ENCODE results near the gene MOB3A. TPM values are rescaled to one million over a fixed set of nuclear protein-coding genes. Genes with fewer than 3 reads are reported as not detected.

The MOB3A gene
- total and polyA plus RNA-seq, 2 experiments from 2014 or later: 53.1 to 53.7 TPM

- DNase-seq: no peak
- Histone ChIP-seq H4K20me1 (ENCODE audit: insufficient read depth) (no peaks in the 10 kb centered on the region), H3K9me2 (ENCODE audit: insufficient read depth) (no peaks in the 10 kb centered on the region), H3K36me3 (ENCODE audit: low read depth) (peaks cover 15% of the 10 kb centered on the region), H3K79me2 (ENCODE audit: insufficient read depth) (0 out of 2 replicates have a peak, but pooled peaks cover 3% of the 10 kb centered on the region), H3K4me3 (no peak overlapping the region), H3K4me1 (ENCODE audit: insufficient read depth) (peaks cover 4% of the 10 kb centered on the region; the same call in 1 of the 2 replicates), H3K27ac (no peak overlapping the region), H3F3A (ENCODE audit: insufficient read depth) (no peaks in the 10 kb centered on the region), H2AFZ (no peak overlapping the region), H3K9me3 (ENCODE audit: low read depth) (no peaks in the 10 kb centered on the region), H3K27me3 (replicated peaks; ENCODE audit: insufficient read depth) (no peaks in the 10 kb centered on the region), H3K9ac (no peak overlapping the region), H3K4me2 (ENCODE audit: unreplicated experiment) (no peak overlapping the region)
- no peak for TF ChIP-seq EZH2 (IDR thresholded peaks at IDR 0.05; ENCODE audit: insufficient read depth, poor library complexity, severe bottlenecking)
- no peak for TF ChIP-seq EZH2phosphoT487 (IDR thresholded peaks at IDR 0.05; ENCODE audit: insufficient read depth, low read depth)
- in situ Hi-C loops (cut with MboI): no loop called here
- WGBS, 2 experiments (ENCODE audit: low coverage in 1 of 2, low lambda C conversion rate in 2 of 2, missing lambda C conversion rate in 2 of 2): 96 to 98% methylated on average over 25 of the region's 25 CpGs
These were observed 19.2 kb upstream of the MOB3A start for GRCh38 chr19:2115324-2115723.

- Histone ChIP-seq H4K20me1 (ENCODE audit: insufficient read depth) (no peaks in the 10 kb centered on the region), H3K27me3 (replicated peaks; ENCODE audit: insufficient read depth) (no peaks in the 10 kb centered on the region), H3K4me1 (ENCODE audit: insufficient read depth) (peaks cover 4% of the 10 kb centered on the region; the same call in 1 of the 2 replicates), H3K27ac (no peak overlapping the region), H3K9me2 (ENCODE audit: insufficient read depth) (no peaks in the 10 kb centered on the region), H3K79me2 (ENCODE audit: insufficient read depth) (0 out of 2 replicates have a peak, but pooled peaks cover 3% of the 10 kb centered on the region), H3K4me3 (no peak overlapping the region), H3K36me3 (ENCODE audit: low read depth) (peaks cover 15% of the 10 kb centered on the region), H3K9ac (no peak overlapping the region), H3K9me3 (ENCODE audit: low read depth) (no peaks in the 10 kb centered on the region), H2AFZ (no peak overlapping the region), H3K4me2 (ENCODE audit: unreplicated experiment) (no peak overlapping the region), H3F3A (ENCODE audit: insufficient read depth) (no peaks in the 10 kb centered on the region)
- WGBS, 2 experiments (ENCODE audit: low coverage in 1 of 2, low lambda C conversion rate in 2 of 2, missing lambda C conversion rate in 2 of 2): 89 to 93% methylated on average over 20 to 21 of the region's 21 CpGs
- TF ChIP-seq EZH2phosphoT487 (IDR thresholded peaks at IDR 0.05; ENCODE audit: insufficient read depth, low read depth): no peak
- TF ChIP-seq EZH2 (IDR thresholded peaks at IDR 0.05; ENCODE audit: insufficient read depth, poor library complexity, severe bottlenecking): no peak
- no peak for DNase-seq
- in situ Hi-C loops (cut with MboI): no loop called here
These were observed 18.7 kb upstream of the MOB3A start for GRCh38 chr19:2114821-2115220.

- in situ Hi-C loops (cut with MboI): no loop called here
- H2AFZ ChIP-seq: no peak overlapping the region
- DNase-seq: no peak
- no peak overlapping the region for H3K27ac ChIP-seq
- no peak overlapping the region for H3K9ac ChIP-seq
- H3K4me2 ChIP-seq (ENCODE audit: unreplicated experiment): no peak overlapping the region
- H3K4me3 ChIP-seq: no peak overlapping the region
- no peaks in the 10 kb centered on the region for H4K20me1 ChIP-seq (ENCODE audit: insufficient read depth)
- 0 out of 2 replicates have a peak, but pooled peaks cover 3% of the 10 kb centered on the region for H3K79me2 ChIP-seq (ENCODE audit: insufficient read depth)
- WGBS, 2 experiments (ENCODE audit: low coverage in 1 of 2, low lambda C conversion rate in 2 of 2, missing lambda C conversion rate in 2 of 2): 83 to 85% methylated on average over 9 of the region's 9 CpGs
- H3K9me3 ChIP-seq (ENCODE audit: low read depth): no peaks in the 10 kb centered on the region
- H3K4me1 ChIP-seq (ENCODE audit: insufficient read depth): peaks cover 4% of the 10 kb centered on the region; the same call in 1 of the 2 replicates
- no peaks in the 10 kb centered on the region for H3K27me3 ChIP-seq (replicated peaks; ENCODE audit: insufficient read depth)
- TF ChIP-seq EZH2phosphoT487 (IDR thresholded peaks at IDR 0.05; ENCODE audit: insufficient read depth, low read depth): no peak
- TF ChIP-seq EZH2 (IDR thresholded peaks at IDR 0.05; ENCODE audit: insufficient read depth, poor library complexity, severe bottlenecking): no peak
- no peaks in the 10 kb centered on the region for H3K9me2 ChIP-seq (ENCODE audit: insufficient read depth)
- H3F3A ChIP-seq (ENCODE audit: insufficient read depth): no peaks in the 10 kb centered on the region
- H3K36me3 ChIP-seq (ENCODE audit: low read depth): peaks cover 15% of the 10 kb centered on the region
These were observed 18.1 kb upstream of the MOB3A start for GRCh38 chr19:2114218-2114617.

GRCh38 chr19:2113439-2114211 is 17.5 kb upstream of the MOB3A start:
- Histone ChIP-seq H3K79me2 (ENCODE audit: insufficient read depth) (0 out of 2 replicates have a peak, but pooled peaks cover 3% of the 10 kb centered on the region), H2AFZ (no peak overlapping the region), H3K9ac (no peak overlapping the region), H3F3A (ENCODE audit: insufficient read depth) (no peaks in the 10 kb centered on the region), H3K27me3 (replicated peaks; ENCODE audit: insufficient read depth) (no peaks in the 10 kb centered on the region), H3K4me2 (ENCODE audit: unreplicated experiment) (no peak overlapping the region), H4K20me1 (ENCODE audit: insufficient read depth) (no peaks in the 10 kb centered on the region), H3K9me2 (ENCODE audit: insufficient read depth) (no peaks in the 10 kb centered on the region), H3K4me1 (ENCODE audit: insufficient read depth) (peaks cover 4% of the 10 kb centered on the region; the same call in 1 of the 2 replicates), H3K4me3 (no peak overlapping the region), H3K27ac (no peak overlapping the region), H3K36me3 (ENCODE audit: low read depth) (peaks cover 15% of the 10 kb centered on the region), H3K9me3 (ENCODE audit: low read depth) (no peaks in the 10 kb centered on the region)
- peak; percentile 73 for DNase-seq
- no peak for TF ChIP-seq EZH2phosphoT487 (IDR thresholded peaks at IDR 0.05; ENCODE audit: insufficient read depth, low read depth)
- TF ChIP-seq EZH2 (IDR thresholded peaks at IDR 0.05; ENCODE audit: insufficient read depth, poor library complexity, severe bottlenecking): no peak
- in situ Hi-C loops (cut with MboI): no loop called here
- 79 to 80% methylated on average over 22 to 24 of the region's 24 CpGs for WGBS, 2 experiments (ENCODE audit: low coverage in 1 of 2, low lambda C conversion rate in 2 of 2, missing lambda C conversion rate in 2 of 2)
